ENCODE data around the gene DNAJC11.
"Not testable (repeated sequence)": the region's sequence is repeated elsewhere in the genome, so short reads cannot be mapped to it uniquely, and the experiment has no call there.

The DNAJC11 gene

GRCh38 chr1:6701437-6702153, at the start of gene DNAJC11:
DNAJC11 (minus strand) TSS chr1:6701816; CDS start chr1:6701800, 16 bp downstream.
- Mint-ChIP-seq H3K9me3 (ENCODE audit: low read depth) (no peaks in the 10 kb centered on the region), H3K4me1 (ENCODE audit: low read depth) (peaks cover 23% of the 10 kb centered on the region), H3K4me3 (peak within 1 kb of the TSS; percentile 92), H3K27ac (peak within 1 kb of the TSS; percentile 91), H3K36me3 (no peaks in the 10 kb centered on the region), H3K27me3 (no peaks in the 10 kb centered on the region)

DNA sequence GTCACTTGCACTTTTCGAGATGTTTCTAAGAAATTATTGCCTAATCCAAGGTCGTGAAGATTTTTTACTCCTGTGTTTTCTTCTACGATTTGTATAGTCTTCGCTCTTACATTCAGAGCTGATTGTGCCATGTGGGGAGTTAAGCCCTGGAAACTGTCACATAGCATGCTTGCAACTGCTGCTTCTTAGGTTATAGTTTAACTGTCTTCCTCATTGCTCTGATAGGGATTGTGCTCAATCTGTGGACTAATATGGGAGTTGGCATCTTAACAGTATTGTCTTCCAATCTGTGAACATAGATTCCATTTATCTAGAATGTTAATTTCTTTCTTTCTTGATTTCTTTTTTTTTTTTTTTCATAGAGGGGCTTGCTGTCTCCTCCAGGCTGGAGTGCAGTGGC, 48.9 kb upstream of the DNAJC11 start:
- Mint-ChIP-seq H3K27me3 (peaks cover 20% of the 10 kb centered on the region), H3K36me3 (no peaks in the 10 kb centered on the region), H3K4me1 (ENCODE audit: low read depth) (no peaks in the 10 kb centered on the region), H3K9me3 (ENCODE audit: low read depth) (no peaks in the 10 kb centered on the region), H3K4me3 (no peak overlapping the region), H3K27ac (no peak overlapping the region)

GRCh38 chr1:6747674-6748073, 46.1 kb upstream of the DNAJC11 start:
- H3K27me3 Mint-ChIP-seq, result peaks cover 14% of the 10 kb centered on the region

GRCh38 chr1:6745073-6745472, 43.5 kb upstream of the DNAJC11 start:
- H3K4me3 Mint-ChIP-seq, result no peak overlapping the region
- H3K36me3 Mint-ChIP-seq, result no peaks in the 10 kb centered on the region
- H3K27ac Mint-ChIP-seq, result no peak overlapping the region
- no peaks in the 10 kb centered on the region for H3K9me3 Mint-ChIP-seq (ENCODE audit: low read depth)
- peaks cover 10% of the 10 kb centered on the region for H3K4me1 Mint-ChIP-seq (ENCODE audit: low read depth)
- peaks cover 6% of the 10 kb centered on the region for H3K27me3 Mint-ChIP-seq

More at GRCh38 chr1:6747674-6748073, 46.1 kb upstream of the DNAJC11 start:
- peaks cover 10% of the 10 kb centered on the region for H3K4me1 Mint-ChIP-seq (ENCODE audit: low read depth)
- no peak overlapping the region for H3K4me3 Mint-ChIP-seq
- no peaks in the 10 kb centered on the region for H3K36me3 Mint-ChIP-seq
- H3K27ac Mint-ChIP-seq, result no peak overlapping the region
- no peaks in the 10 kb centered on the region for H3K9me3 Mint-ChIP-seq (ENCODE audit: low read depth)

DNA sequence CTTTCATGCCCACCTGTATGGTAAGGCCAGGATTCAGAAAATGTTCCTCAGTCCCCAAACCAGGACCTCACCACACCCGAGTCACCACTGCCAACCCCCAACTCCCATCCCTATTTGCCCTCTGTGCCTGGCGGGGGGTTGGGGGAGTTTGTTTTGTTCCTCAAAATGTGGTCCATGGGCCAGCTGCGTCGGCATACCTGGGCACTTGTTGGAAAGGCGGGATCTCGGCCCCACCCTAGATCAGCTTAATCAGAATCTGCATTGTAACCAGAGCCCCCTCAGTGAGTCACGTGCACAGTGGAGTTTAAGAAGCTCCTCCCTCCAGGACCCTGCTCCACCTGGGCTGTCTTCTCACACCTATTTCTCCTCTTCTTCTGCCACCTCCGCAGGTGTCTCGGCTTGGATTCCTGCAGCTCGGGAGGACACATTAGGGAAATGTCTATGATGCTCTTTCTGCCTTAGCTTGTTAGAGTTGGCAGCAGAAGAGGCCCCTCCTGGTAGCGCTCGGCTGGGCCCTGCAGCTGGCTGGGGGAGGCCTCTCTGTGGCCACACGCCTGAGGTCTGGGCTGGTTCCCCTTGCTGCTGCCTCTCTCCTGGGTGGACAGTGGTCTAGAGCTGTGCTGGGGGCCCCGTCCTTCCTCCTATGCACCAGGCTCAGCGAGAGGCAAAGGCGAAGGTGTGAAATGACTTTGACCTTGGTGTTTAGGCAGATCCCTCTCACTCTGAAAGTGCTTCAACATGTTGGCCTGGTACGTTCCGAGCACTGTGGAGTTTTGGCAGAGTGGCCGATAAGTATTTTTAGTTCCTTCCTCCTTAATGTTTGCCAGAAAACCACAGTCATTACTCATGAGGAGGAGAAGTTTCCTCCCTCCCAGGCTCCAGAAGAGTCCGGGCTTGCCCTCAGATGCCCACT, 41.8 kb upstream of the DNAJC11 start:
- no peaks in the 10 kb centered on the region for H3K36me3 Mint-ChIP-seq
- no peak overlapping the region for H3K27ac Mint-ChIP-seq
- peaks cover 4% of the 10 kb centered on the region for H3K27me3 Mint-ChIP-seq
- H3K9me3 Mint-ChIP-seq (ENCODE audit: low read depth), result no peaks in the 10 kb centered on the region
- H3K4me3 Mint-ChIP-seq, result peak overlapping the region; percentile 1
- H3K4me1 Mint-ChIP-seq (ENCODE audit: low read depth), result peaks cover 10% of the 10 kb centered on the region

- not testable (repeated sequence) for H3K36me3 Mint-ChIP-seq; H3K4me3 Mint-ChIP-seq; H3K27ac Mint-ChIP-seq; H3K27me3 Mint-ChIP-seq; H3K9me3 Mint-ChIP-seq (ENCODE audit: low read depth)
- peaks cover 10% of the 10 kb centered on the region for H3K4me1 Mint-ChIP-seq (ENCODE audit: low read depth)
Observed at GRCh38 chr1:6742676-6743188, 41.1 kb upstream of the DNAJC11 start.

DNA sequence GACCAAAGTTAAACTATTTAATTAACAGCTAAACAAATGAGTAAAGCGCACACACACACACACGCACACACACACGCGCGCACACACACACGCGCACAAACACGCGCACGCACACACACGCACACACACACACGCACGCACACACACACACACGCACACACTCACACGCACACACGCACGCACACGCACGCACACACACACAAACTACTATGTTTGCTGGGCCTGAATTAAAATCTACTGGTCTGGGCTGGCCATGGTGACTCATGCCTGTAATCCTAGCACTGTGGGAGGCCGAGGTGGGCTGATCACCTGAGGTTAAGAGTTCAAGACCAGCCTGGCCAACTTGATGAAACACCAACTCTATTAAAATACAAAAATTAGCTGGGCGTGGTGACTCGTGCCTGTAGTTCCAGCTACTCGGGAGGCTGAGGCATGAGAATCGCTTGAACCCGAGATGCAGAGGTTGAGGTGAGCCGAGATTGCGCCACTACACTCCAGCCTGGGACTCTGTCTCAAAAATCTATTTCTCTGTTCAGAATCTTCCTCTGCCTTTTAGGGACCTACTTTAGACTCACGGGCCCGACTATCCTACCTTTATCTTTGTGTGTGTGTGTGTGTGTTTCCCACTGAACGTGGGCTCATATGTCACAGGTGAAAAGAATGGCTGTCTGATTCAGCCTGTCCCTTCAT, 37.5 kb upstream of the DNAJC11 start:
- peaks cover 2% of the 10 kb centered on the region for H3K27me3 Mint-ChIP-seq
- no peak overlapping the region for H3K27ac Mint-ChIP-seq
- H3K36me3 Mint-ChIP-seq, result no peaks in the 10 kb centered on the region

DNA sequence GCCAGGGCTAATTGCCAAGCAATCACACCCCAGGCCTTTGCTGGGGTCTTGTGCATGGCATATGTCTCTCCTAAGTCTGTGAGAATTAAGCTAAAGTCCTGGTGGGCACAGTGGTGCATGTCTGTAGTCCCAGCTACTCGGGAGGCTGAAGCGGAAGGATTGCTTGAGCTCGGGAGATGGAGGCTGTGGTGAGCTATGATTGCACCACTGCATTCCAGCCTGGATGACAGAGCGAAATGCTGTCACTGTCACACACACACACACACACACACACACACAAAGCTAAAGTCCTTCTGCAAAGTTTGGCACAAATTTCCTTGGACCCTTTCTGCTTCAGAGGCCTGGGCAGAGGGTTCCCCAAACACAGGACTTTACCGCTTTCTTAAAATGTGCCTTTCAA, 31.3 kb upstream of the DNAJC11 start:
- Mint-ChIP-seq H3K4me3 (no peak overlapping the region), H3K36me3 (no peaks in the 10 kb centered on the region), H3K4me1 (ENCODE audit: low read depth) (peaks cover 5% of the 10 kb centered on the region), H3K27me3 (peaks cover 3% of the 10 kb centered on the region), H3K27ac (no peak overlapping the region), H3K9me3 (ENCODE audit: low read depth) (no peaks in the 10 kb centered on the region)

More for the DNA sequence above, 37.5 kb upstream of the DNAJC11 start:
- Mint-ChIP-seq H3K4me3 (no peak overlapping the region), H3K4me1 (ENCODE audit: low read depth) (peaks cover 15% of the 10 kb centered on the region), H3K9me3 (ENCODE audit: low read depth) (no peaks in the 10 kb centered on the region)

DNA sequence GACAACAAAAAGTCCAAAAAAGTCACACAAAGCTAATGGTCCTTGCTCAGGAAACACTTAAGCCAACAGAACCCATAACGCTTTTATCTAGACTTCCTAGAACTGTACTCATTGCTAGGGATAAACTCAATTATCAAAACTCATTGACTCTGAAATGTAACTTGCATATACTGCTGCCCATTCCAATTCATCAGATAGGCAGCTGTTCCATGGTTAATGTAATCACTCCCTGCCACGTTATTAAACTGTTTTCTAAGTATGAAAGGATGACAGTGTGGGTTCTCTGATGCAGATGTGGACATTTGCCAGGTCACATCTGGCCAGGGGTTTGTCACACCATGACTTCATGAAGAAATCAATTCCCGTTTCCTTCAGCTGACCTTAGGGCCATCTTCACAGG, 30.3 kb upstream of the DNAJC11 start:
- Mint-ChIP-seq H3K4me3 (no peak overlapping the region), H3K9me3 (ENCODE audit: low read depth) (no peaks in the 10 kb centered on the region), H3K36me3 (no peaks in the 10 kb centered on the region), H3K4me1 (ENCODE audit: low read depth) (peaks cover 5% of the 10 kb centered on the region), H3K27me3 (peaks cover 3% of the 10 kb centered on the region), H3K27ac (no peak overlapping the region)

DNA sequence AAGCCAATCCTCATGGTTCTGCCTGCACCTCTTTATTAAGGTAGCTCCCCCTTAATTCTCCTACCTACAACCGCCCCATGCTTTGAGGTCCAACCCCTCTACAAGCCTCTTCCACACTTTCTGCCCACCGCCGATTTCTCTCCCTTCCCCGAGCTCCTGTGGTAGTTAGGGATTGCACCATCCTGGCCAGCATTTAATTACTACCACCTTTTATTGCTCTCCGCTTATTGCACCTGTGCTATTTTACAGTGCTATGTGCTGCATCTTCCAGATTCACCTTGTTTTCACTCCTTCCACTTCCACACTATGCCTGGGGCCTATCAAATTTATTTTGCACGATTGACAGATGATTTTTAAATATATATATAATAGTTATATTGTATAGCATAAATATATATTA, 29.3 kb upstream of the DNAJC11 start:
- peaks cover 5% of the 10 kb centered on the region for H3K4me1 Mint-ChIP-seq (ENCODE audit: low read depth)
- no peaks in the 10 kb centered on the region for H3K36me3 Mint-ChIP-seq
- H3K27me3 Mint-ChIP-seq, result peaks cover 3% of the 10 kb centered on the region
- H3K27ac Mint-ChIP-seq, result no peak overlapping the region
- H3K4me3 Mint-ChIP-seq, result no peak overlapping the region
- H3K9me3 Mint-ChIP-seq (ENCODE audit: low read depth), result no peaks in the 10 kb centered on the region

- H3K9me3 Mint-ChIP-seq (ENCODE audit: low read depth), result no peaks in the 10 kb centered on the region
- H3K4me3 Mint-ChIP-seq, result no peak overlapping the region
- peaks cover 5% of the 10 kb centered on the region for H3K4me1 Mint-ChIP-seq (ENCODE audit: low read depth)
- H3K27ac Mint-ChIP-seq, result no peak overlapping the region
- no peaks in the 10 kb centered on the region for H3K36me3 Mint-ChIP-seq
- peaks cover 3% of the 10 kb centered on the region for H3K27me3 Mint-ChIP-seq
Observed at GRCh38 chr1:6730473-6730872, 28.9 kb upstream of the DNAJC11 start.

DNA sequence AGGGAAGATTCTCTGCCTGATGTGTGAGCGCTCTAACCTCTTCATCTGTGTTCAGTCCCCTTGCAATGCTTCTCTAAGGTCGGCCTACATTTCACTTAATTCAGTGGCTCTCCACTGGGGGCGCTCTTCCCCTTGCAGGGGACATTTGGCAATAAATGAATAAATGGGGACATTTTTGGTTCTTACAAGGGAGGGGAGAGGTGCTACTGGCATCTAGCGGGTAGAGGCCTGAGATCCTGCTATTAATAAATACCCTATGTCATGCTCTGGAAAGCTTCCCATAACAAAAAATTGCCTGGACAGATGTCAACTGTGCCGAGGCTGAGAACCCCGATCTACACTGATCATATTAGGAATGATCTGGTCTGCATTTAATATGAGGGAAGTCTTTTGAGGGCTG, 25.9 kb upstream of the DNAJC11 start:
- Mint-ChIP-seq H3K9me3 (ENCODE audit: low read depth) (no peaks in the 10 kb centered on the region), H3K27ac (no peak overlapping the region), H3K36me3 (no peaks in the 10 kb centered on the region), H3K27me3 (peaks cover 1% of the 10 kb centered on the region), H3K4me3 (no peak overlapping the region), H3K4me1 (ENCODE audit: low read depth) (no peaks in the 10 kb centered on the region)

DNA sequence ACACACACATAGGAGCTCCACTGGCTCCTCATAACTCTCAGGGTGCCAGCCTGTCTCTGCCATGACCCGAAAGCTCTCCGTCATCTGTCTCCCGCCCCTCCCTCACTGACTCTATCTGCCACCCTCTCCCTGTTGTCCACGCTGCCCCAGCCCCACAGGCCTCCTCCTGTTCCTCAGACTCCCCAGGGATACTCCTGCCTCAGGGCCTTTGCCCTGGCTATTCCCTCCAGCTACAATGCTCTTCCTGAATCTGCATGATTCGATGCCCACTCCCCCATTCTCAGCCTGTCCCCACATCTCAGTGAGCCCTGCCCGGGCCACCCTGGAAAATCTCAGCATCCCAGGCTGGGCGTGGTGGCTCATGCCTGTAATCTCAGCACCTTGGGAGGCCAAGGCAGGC, 24.6 kb upstream of the DNAJC11 start:
- Mint-ChIP-seq H3K4me1 (ENCODE audit: low read depth) (no peaks in the 10 kb centered on the region), H3K9me3 (ENCODE audit: low read depth) (no peaks in the 10 kb centered on the region), H3K27ac (no peak overlapping the region), H3K36me3 (no peaks in the 10 kb centered on the region), H3K4me3 (no peak overlapping the region), H3K27me3 (peaks cover 1% of the 10 kb centered on the region)

DNA sequence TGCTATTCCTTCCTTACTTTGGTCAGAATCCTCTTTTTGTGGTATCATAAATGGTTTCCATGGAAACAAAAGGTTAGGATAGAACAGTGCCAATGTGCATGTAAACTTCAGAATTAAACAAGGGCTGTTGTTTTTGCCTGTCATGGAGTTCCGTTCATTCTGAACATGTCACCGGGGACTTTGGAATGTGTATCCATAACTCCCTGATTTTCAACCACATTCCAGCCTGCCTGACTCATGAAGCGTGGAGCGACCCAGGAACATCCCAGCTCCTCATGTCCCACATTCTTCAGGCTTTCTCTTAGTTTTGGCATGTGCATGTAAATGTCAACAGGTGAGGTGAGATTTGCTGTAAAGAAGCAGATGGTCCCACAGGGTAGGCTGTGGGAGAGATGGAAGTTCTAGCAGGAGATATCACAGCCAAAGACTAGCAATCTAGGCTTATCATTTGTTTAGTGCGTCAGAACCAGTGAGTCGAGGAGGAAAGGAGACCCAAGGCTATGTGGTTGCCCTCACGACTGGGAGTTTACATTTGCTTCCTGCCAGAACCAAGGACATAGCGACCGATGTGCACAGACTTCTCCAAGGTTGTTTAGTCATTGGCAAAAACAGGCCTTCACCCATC, 23.0 kb upstream of the DNAJC11 start:
- H3K27me3 Mint-ChIP-seq, result no peaks in the 10 kb centered on the region
- no peak overlapping the region for H3K4me3 Mint-ChIP-seq
- H3K9me3 Mint-ChIP-seq (ENCODE audit: low read depth), result no peaks in the 10 kb centered on the region
- no peak overlapping the region for H3K27ac Mint-ChIP-seq
- H3K4me1 Mint-ChIP-seq (ENCODE audit: low read depth), result no peaks in the 10 kb centered on the region
- H3K36me3 Mint-ChIP-seq, result no peaks in the 10 kb centered on the region
